PC-9 (cell line): ENCODE results near the gene MYO18A.

Experiments used
- CTCF ChIP-seq: fragments of 200-600 bp; sonication (generic); conservative IDR thresholded peaks from 2 replicates; pipeline ENCODE4 v1.6.1; 2017; ENCODE audit warnings: mixed run types, antibody characterized with exemption, mild to moderate bottlenecking, moderate library complexity
- EZH2 ChIP-seq: fragments of 200-600 bp; sonication (generic); IDR thresholded peaks from 2 replicates; pipeline ENCODE4 v1.8.0; 2017; ENCODE audit warnings: antibody characterized with exemption, low read depth

- TF ChIP-seq CTCF (peak; percentile 75), EZH2 (no peak)
Observed at GRCh38 chr17:29111816-29112499, 68.2 kb downstream of the MYO18A start.
